GM21786 (cell line): ENCODE data around the gene FAU.

Experiments used
- ATAC-seq: cut with Tn5 transposase; IDR thresholded peaks from one replicate; pipeline ENCODE4 v1.9.1; 2021; ENCODE audit not compliant: unreplicated experiment

The FAU gene

GRCh38 chr11:65083834-65084597, 37.9 kb downstream of the FAU start, which contains the start of the genes CDCA5 and ZFPL1:
CDCA5 (minus strand) TSS chr11:65084040; CDS start chr11:65083978, 62 bp downstream.
ZFPL1 (plus strand) TSS chr11:65084222; CDS start chr11:65084699, 477 bp downstream.
- peak; percentile 81 for ATAC-seq

DNA sequence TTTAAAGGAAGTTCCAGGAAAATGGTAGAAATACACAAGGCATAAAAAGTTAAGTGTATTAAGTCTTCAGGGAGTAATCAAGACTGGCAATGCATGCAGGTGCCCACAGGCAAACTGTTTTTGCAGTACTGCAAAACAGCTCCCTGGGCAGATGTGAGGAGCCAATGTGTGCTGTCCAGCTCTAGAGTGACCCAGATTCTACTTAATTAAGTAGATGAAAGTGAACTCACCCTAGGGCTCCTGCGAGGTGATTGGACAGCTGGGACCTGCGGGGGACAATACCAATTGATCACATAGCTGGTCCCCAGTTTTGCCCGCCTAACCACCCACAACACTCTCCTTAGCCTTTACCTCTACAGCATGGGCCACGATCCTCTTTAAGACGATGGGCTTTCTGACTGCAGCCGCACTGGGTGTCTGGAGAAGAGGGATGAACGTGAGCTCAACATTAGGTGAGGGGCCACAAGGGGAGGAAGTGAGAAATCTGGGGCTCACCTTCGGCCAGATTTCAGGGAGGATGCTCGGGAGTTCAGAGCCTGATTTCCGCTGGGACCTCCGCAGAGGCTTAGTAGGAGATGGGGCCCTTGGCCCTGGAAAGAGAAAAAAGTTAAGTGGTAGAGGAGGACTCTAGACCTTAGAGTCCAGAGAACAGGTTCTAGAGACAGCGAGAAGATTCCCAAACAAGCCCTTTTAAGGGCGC, 38.6 kb downstream of the FAU start:
- ATAC-seq = no peak

DNA sequence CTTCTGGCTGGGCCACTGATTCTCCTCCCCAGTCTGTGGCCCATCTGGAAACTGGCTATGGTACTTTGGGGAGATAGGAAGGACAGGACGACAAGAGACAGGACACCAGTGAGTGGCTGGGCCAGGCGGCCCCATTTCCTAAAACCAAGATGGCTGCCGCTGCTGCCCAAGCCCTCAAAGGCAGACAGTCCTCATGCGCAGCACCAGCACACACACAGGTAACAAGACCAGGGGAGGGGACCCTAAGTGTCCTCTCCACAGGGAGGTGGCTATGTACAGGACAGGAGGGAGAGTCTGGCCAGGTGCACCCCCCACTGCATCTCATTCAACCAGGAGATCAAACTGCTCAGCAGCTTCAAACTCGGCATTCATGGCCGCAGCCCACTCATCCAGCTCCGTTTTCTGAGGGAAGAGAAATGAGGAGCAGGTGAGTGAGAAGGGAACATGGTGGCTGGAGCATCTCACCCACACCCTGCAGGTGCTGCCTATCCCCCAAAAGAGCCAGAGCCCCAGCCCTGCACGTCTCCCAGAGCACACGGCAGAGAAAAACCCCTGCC, 43.1 kb downstream of the FAU start:
- no peak for ATAC-seq

GRCh38 chr11:65078151-65078550, 43.8 kb downstream of the FAU start:
- peak; percentile 53 for ATAC-seq

DNA sequence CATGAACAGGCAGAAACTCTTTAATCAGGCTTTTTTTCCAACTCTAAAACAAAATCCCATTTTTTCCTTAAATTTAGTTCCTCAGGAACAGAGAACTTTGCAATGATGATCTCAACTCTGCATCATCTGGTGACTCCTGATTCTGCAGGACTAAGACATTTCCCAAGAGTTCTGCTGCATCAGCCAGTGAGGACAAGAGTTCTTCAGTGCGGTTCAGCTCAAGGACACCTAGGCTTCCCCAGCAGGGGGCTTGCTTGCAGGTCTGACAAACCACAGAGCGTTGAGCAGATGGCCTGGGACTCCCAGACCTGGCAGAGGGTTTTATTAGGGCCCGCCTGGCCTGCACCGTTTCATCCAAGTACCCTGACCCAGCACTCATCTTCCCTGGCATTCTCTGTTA, 44.5 kb downstream of the FAU start:
- ATAC-seq = no peak

DNA sequence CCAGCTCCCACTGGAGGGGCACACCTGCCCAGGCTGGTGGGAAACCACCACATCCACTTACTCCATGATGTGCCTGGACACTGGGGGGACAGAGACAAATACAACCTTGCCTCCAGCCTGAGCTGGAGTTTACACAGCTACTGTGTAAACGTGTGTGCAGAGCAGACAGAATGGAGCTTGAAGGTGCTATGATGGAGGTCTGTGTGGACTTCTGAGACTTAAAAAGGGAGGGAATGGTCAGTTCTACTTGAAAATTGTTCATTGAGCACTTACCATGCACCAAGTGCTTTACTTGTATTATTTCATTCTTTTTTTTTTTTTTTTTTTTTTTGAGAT, 49.3 kb downstream of the FAU start:
- ATAC-seq = no peak

DNA sequence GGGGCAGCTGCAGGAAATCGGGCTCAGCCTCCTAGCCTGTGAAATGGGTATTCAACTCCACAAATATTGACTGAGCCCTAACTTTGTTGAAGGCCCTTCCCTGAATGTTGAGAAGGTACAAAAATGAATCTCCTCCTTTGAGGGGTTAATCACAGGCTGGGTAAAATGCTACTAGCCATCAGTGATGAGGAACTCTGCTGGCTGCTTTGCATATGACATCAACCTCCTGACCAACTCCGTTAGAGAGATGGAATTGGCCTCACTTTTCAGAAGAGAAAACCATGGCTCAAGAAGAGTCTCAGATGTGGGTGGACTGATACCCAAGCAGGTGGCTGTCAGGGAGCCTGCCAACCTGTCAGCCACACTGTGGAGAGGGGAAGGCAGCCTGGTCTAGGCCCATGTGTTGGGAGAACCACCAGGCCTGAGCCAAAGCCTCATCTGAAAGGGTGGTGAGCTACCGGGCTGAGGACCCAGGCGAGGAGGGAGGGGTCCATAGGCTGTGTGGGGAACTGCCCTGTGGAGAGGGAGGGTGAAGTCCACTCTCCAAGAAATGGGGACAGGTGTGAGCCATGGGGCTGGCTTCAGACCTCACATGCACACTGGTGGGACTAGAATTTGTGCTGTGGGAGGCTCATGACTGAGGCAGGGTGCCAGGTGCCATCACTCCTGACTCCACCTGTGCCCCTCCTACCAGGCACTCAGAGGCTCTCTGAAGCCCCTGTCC, 49.9 kb downstream of the FAU start:
- ATAC-seq = no peak
